HepG2 (cell line): Measurements from ENCODE around the gene OR4D9. TPM values are rescaled to one million over a fixed set of nuclear protein-coding genes. Genes with fewer than 3 reads are reported as not detected.

Experiments used
- CHCHD3 ChIP-seq: sonication (generic); formaldehyde crosslinking; IDR thresholded peaks from 2 replicates; pipeline ENCODE4 v1.8.0; 2022; ENCODE audit warnings: mild to moderate bottlenecking, missing genetic modification reagents, moderate library complexity
- GATA4 ChIP-seq: sonication (generic); IDR thresholded peaks from 2 replicates; pipeline ENCODE4 v1.6.1; 2016; ENCODE audit warnings: antibody characterized with exemption, low read depth, borderline replicate concordance
- HMG20B ChIP-seq: conservative IDR thresholded peaks from 2 replicates; pipeline ENCODE4 v1.6.1; 2016; ENCODE audit warnings: missing genetic modification reagents, missing compliant biosample characterization
- MLLT10 ChIP-seq: sonication (generic); formaldehyde crosslinking; IDR thresholded peaks from 2 replicates; pipeline ENCODE4 v1.4.0; 2020; ENCODE audit warnings: missing genetic modification reagents
- NBN ChIP-seq: fragments of 450-650 bp; conservative IDR thresholded peaks from 2 replicates; pipeline ENCODE4 v1.6.1; 2017
- NR2F1 ChIP-seq, 2 experiments: fragments of 450-650 bp in 1 of 2; formaldehyde crosslinking in 1 of 2; IDR thresholded peaks; 2 replicates each; pipeline versions ENCODE4 v1.5.0 to v1.6.1; 2016 to 2020; ENCODE audit warnings: mild to moderate bottlenecking in 1 of 2, missing compliant biosample characterization in 1 of 2, missing genetic modification reagents in 1 of 2, moderate library complexity in 1 of 2
- PAF1 ChIP-seq: IDR thresholded peaks from 2 replicates; pipeline ENCODE4 v1.6.1; 2016; ENCODE audit warnings: missing genetic modification reagents, missing compliant biosample characterization
- PREB ChIP-seq: sonication (generic); formaldehyde crosslinking; IDR thresholded peaks from 2 replicates; pipeline ENCODE4 v1.4.0; 2020; ENCODE audit warnings: missing genetic modification reagents
- RFXANK ChIP-seq: IDR thresholded peaks from 2 replicates; pipeline ENCODE4 v1.6.1; 2016
- RNF2 ChIP-seq: fragments of 450-650 bp; conservative IDR thresholded peaks from 2 replicates; pipeline ENCODE4 v1.6.1; 2016; ENCODE audit warnings: low read depth
- SETDB1 ChIP-seq: sonication (generic); formaldehyde crosslinking; IDR thresholded peaks from 2 replicates; pipeline ENCODE4 v1.5.1; 2020; ENCODE audit warnings: missing genetic modification reagents, mild to moderate bottlenecking, borderline replicate concordance
- SOX13 ChIP-seq, 3 experiments: fragments of 450-650 bp in 1 of 3; sonication (generic) in 1 of 3; formaldehyde crosslinking in 1 of 3; IDR thresholded peaks in 2 of 3; conservative IDR thresholded peaks in 1 of 3; 2 replicates each; pipeline versions ENCODE4 v1.5.0 to v1.6.1; 2016 to 2020; ENCODE audit warnings: antibody characterized with exemption in 1 of 3, mild to moderate bottlenecking in 1 of 3, missing compliant biosample characterization in 1 of 3, missing genetic modification reagents in 1 of 3, moderate library complexity in 1 of 3
- ZBED4 ChIP-seq: sonication (generic); formaldehyde crosslinking; IDR thresholded peaks from 2 replicates; pipeline ENCODE4 v1.4.0; 2020; ENCODE audit warnings: missing genetic modification reagents, borderline replicate concordance
- ZBTB25 ChIP-seq: IDR thresholded peaks from 2 replicates; pipeline ENCODE4 v1.6.1; 2018; ENCODE audit warnings: missing genetic modification reagents
- ZNF383 ChIP-seq: sonication (generic); formaldehyde crosslinking; IDR thresholded peaks from 2 replicates; pipeline ENCODE4 v1.4.0; 2020; ENCODE audit warnings: missing genetic modification reagents, mild to moderate bottlenecking, borderline replicate concordance
- ZNF441 ChIP-seq: sonication (generic); formaldehyde crosslinking; IDR thresholded peaks from 2 replicates; pipeline ENCODE4 v1.7.0; 2021; ENCODE audit warnings: missing genetic modification reagents, borderline replicate concordance
- ZNF446 ChIP-seq: sonication (generic); formaldehyde crosslinking; IDR thresholded peaks from 2 replicates; pipeline ENCODE4 v1.5.0; 2020; ENCODE audit warnings: mild to moderate bottlenecking, missing genetic modification reagents
- ZNF570 ChIP-seq: sonication (generic); formaldehyde crosslinking; IDR thresholded peaks from 2 replicates; pipeline ENCODE4 v1.4.0; 2020; ENCODE audit warnings: mild to moderate bottlenecking, missing genetic modification reagents, borderline replicate concordance
- ZNF720 ChIP-seq: sonication (generic); formaldehyde crosslinking; IDR thresholded peaks from 2 replicates; pipeline ENCODE4 v1.4.0; 2020; ENCODE audit warnings: missing genetic modification reagents
- polyA plus RNA-seq, 8 experiments: library from polyadenylated mRNA; depleted of rRNA in 3 of 8; stranded (reverse) in 7 of 8; unstranded in 1 of 8; fragments of >200 nt; fragmentation: Illumina TruSeq in 4 of 8; extraction: Trizol in 4 of 8; gene quantifications; 2 replicates each; pipeline versions ENCODE4 v1.2.1 to v1.2.3, GENCODE V29; 2011 to 2016; ENCODE audit warnings: low read depth in 4 of 8, missing spikeins in 1 of 8, mixed read lengths in 1 of 8; ENCODE audit not compliant: insufficient read depth in 1 of 8
- total RNA-seq, 5 experiments: library from RNA; depleted of rRNA; stranded (reverse); fragments of >200 nt; fragmentation: Illumina TruSeq; extraction: Trizol; gene quantifications; 2 replicates each; pipeline ENCODE4 v1.2.3, GENCODE V29; 2016; ENCODE audit warnings: low read depth in 1 of 5
- TF ChIP-seq, protein P1 (sequence below): sonication (generic); formaldehyde crosslinking; IDR thresholded peaks from 2 replicates; pipeline ENCODE4 v1.4.0; 2020; ENCODE audit warnings: mild to moderate bottlenecking, low read depth, missing genetic modification reagents
- TF ChIP-seq, protein P2 (sequence below): sonication (generic); formaldehyde crosslinking; IDR thresholded peaks from 2 replicates; pipeline ENCODE4 v1.5.1; 2020; ENCODE audit warnings: missing genetic modification reagents, mild to moderate bottlenecking, borderline replicate concordance

The OR4D9 gene
- total and polyA plus RNA-seq, 2 of the 13 experiments (the other 11 are each of a cell fraction or from before 2014, with no cell fraction given) = not detected

DNA sequence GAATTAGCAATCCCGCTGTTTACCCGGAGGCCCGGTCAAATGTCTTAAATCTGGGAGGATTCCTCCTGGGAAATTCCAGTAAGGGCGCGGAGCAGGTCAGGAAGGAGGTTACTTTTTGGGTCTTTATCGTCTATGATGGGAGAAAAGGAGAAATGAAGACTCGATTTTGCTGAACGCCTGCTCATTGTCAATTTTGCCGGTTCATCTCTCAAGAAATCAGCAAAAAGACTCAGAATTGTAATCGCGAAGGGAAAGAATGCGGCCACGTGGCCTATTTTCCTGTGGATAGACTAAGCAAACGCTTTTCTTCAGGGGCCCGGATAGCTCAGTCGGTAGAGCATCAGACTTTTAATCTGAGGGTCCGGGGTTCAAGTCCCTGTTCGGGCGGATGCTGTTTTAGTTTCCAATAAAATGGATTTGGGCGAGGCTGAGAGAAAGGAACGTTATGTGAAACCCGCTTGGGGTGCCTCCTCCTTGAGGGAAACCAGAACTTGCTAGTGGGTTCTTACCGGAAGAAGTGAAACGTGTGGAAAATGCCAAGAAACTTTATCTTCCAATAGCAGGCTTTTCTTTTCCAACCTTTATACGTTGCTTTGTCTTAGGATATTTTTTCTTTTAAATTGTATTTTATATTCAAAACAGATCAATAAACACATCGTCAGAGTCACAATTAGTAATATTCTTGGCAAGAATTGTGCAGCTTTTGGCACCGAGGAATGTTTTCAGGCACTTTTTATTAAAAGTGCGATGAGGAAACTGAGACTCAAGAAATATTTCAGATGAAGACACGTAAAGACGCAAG, 45.0 kb downstream of the OR4D9 start (continued):
- TF ChIP-seq NR2F1 (CRISPR knock-in tag; IDR thresholded peaks at IDR 0.05) (no peak), RNF2 (no peak), ZBTB25 (CRISPR knock-in tag) (no peak), PREB (no peak), PAF1 (CRISPR knock-in tag) (no peak), ZNF383 (CRISPR knock-in tag) (no peak), HMG20B (CRISPR knock-in tag) (no peak; the same call in 1 of the 2 replicates), RFXANK (CRISPR knock-in tag) (no peak), CHCHD3 (CRISPR knock-in tag) (no peak), ZBED4 (CRISPR knock-in tag) (no peak), SOX13 (IDR thresholded peaks at IDR 0.05) (no peak), SOX13 (CRISPR knock-in tag; conservative IDR thresholded peaks at IDR 0.05 in 1 of 2, IDR thresholded peaks at IDR 0.05 in 1 of 2) (0 out of 4 replicates have a peak, but pooled peaks of 1 of the 2 experiments have one; percentile 56), ZNF720 (no peak), NBN (no peak), ZNF446 (CRISPR knock-in tag) (no peak), ZNF441 (CRISPR knock-in tag) (no peak), MLLT10 (CRISPR knock-in tag) (no peak), GATA4 (no peak), ZNF570 (CRISPR knock-in tag) (no peak), SETDB1 (CRISPR knock-in tag) (no peak)
- TF ChIP-seq, protein P1, sequence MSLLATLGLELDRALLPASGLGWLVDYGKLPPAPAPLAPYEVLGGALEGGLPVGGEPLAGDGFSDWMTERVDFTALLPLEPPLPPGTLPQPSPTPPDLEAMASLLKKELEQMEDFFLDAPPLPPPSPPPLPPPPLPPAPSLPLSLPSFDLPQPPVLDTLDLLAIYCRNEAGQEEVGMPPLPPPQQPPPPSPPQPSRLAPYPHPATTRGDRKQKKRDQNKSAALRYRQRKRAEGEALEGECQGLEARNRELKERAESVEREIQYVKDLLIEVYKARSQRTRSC = no peak
- TF ChIP-seq, protein P2, sequence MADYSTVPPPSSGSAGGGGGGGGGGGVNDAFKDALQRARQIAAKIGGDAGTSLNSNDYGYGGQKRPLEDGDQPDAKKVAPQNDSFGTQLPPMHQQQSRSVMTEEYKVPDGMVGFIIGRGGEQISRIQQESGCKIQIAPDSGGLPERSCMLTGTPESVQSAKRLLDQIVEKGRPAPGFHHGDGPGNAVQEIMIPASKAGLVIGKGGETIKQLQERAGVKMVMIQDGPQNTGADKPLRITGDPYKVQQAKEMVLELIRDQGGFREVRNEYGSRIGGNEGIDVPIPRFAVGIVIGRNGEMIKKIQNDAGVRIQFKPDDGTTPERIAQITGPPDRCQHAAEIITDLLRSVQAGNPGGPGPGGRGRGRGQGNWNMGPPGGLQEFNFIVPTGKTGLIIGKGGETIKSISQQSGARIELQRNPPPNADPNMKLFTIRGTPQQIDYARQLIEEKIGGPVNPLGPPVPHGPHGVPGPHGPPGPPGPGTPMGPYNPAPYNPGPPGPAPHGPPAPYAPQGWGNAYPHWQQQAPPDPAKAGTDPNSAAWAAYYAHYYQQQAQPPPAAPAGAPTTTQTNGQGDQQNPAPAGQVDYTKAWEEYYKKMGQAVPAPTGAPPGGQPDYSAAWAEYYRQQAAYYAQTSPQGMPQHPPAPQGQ = no peak
